GM12874 (cell line): Measurements from ENCODE around the gene NLRP3.

Source experiments
- TF ChIP-seq, protein P1 (sequence below): IDR thresholded peaks from 2 replicates; pipeline ENCODE4 v1.5.1; 2011; ENCODE audit warnings: low read depth, mild to moderate bottlenecking, control low read depth, low read length, moderate library complexity; ENCODE audit not compliant: insufficient read depth

The NLRP3 gene

DNA sequence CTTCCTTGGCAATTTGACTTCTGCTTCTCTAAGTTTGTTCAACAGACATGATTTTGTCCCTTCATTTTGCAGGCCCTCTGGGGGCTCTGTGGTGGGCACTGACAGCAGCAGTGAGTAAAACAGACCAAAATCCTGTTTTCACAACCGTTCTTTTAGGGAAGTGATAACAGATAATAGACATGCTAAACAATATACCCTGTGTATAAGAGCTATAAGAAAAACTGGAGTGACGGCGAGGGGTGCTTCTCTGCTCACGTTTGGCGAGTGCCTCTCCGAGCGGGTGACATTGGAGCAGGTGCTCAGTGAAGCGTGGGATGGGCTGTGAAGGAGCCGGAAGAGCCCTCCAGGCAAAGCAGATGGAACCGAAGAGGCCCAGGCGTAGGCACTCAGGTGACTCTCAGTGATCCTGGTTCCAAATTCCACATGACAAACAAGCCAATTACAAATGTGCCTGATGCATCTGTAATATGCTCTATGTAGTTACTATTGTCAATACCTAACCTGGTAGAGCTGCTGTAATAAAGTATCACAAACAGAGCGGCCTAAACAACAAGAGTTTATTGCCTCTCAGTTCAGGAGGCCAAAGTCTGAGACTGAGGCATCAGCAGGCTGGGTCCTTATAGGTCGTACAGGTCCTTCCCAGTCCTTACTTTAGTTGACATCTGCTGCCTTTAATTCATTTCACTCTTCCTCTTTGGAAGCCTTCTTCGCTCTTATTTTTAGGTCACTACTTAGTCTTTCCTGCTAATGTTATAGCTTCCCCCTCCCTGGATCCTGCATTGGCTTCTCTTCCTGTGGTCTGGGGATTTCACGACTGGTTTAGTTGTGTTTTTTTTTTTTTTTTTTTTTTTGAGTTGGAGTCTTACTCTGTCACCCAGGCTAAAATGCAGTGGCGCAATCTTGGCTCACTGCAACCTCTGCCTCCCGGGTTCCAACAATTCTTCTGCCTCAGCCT is 21.9 kb downstream of the NLRP3 start:
- TF ChIP-seq, protein P1, sequence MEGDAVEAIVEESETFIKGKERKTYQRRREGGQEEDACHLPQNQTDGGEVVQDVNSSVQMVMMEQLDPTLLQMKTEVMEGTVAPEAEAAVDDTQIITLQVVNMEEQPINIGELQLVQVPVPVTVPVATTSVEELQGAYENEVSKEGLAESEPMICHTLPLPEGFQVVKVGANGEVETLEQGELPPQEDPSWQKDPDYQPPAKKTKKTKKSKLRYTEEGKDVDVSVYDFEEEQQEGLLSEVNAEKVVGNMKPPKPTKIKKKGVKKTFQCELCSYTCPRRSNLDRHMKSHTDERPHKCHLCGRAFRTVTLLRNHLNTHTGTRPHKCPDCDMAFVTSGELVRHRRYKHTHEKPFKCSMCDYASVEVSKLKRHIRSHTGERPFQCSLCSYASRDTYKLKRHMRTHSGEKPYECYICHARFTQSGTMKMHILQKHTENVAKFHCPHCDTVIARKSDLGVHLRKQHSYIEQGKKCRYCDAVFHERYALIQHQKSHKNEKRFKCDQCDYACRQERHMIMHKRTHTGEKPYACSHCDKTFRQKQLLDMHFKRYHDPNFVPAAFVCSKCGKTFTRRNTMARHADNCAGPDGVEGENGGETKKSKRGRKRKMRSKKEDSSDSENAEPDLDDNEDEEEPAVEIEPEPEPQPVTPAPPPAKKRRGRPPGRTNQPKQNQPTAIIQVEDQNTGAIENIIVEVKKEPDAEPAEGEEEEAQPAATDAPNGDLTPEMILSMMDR, result no peak

DNA sequence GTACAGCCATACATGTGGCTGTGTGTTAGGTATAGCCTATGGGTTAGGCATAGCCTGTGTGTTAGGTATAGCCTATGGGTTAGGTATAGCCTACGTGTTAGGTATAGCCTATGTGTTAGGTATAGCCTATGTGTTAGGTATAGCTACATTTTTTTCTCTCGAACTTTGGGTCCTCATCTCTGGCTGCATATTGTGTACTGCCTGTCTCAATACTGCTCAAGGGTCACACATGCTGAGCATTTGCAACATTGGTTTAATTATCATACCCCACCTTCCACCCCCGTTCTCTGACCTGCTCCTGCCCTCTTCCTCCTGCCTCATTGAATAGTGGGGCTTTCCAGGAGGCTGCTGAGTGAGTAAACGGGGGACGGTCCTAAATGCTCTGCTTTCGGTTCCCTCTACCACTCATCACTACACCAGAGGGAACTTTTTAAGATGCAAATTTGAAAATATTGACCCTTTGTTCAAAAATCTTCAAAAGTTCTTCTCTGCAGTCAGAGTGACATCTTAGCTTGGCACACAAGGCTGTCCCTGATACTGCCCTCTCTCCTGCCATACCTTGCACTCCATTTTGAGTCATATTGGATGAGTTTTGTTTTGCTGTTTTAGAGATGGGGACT is 24.1 kb downstream of the NLRP3 start:
- TF ChIP-seq, protein P1, result no peak

DNA sequence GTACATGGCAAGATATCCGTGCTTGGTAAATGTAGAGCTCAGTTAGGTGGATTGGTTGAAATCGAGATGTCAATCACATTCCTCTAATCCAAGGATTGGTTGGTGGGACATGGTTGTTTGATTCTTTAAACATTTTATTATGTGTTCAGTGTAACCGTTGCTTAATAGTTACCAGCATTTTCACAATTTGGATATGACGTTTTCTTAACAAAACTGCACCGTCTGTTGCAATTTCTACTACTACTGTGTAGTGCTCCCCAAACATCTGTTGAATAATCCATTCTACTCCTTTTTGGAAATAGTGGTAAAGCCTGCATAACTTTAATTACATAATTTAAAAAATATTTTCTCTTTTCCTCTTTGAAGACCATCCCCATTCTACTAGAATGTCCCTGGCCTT is 25.6 kb downstream of the NLRP3 start:
- TF ChIP-seq, protein P1, result no peak

DNA sequence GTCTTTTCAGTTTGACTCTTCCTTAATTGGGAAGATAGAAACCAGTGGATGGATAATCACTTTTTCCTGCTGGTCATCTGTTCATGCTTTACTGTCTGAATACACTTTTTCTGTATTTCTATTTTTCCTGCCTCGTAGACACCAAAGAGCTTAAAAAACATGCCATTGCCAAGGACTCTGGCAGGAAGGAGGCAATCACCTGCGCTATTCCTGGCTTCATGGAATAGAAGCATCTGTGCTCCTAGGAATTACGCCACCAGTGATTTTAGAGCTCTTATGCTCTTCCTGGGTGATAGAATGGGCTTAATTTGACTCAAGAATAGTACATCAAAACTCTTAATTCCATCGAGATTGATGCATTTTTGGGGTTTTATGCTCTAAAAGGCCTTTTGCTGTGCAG is 26.2 kb downstream of the NLRP3 start:
- TF ChIP-seq, protein P1, result no peak

DNA sequence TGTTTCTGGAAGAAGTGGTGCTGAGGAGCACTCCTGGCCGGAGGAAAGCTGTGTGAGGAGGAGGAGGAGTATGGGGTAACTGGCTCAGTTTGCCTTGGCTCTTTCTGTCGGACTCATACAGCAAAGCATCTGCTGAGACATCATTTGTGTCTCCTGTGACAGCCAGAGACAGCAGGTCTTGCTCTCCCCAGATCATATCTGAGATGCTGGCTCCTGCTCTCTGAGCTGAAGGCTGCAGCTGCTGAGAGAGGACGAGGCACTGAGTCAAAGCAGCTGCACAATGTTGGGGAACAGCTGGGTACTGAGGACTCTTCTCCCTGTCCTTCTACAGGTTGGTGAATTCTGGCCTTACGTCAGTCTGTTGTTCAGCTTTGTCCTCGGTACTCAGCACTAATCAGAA is 27.7 kb downstream of the NLRP3 start:
- TF ChIP-seq, protein P1, result no peak

DNA sequence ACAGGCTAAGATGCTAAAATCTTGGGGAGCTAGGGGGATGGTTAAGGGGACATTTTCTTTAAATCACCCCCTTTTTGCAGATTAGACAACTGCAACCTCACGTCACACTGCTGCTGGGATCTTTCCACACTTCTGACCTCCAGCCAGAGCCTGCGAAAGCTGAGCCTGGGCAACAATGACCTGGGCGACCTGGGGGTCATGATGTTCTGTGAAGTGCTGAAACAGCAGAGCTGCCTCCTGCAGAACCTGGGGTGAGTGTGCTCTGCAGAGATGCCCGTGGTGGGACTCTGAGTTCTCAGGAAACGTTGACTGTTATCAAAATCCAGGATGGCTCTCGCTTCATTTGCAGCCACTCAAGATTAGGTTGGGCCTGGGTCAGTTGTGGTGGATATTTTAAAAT is 28.6 kb downstream of the NLRP3 start:
- TF ChIP-seq, protein P1, result no peak

DNA sequence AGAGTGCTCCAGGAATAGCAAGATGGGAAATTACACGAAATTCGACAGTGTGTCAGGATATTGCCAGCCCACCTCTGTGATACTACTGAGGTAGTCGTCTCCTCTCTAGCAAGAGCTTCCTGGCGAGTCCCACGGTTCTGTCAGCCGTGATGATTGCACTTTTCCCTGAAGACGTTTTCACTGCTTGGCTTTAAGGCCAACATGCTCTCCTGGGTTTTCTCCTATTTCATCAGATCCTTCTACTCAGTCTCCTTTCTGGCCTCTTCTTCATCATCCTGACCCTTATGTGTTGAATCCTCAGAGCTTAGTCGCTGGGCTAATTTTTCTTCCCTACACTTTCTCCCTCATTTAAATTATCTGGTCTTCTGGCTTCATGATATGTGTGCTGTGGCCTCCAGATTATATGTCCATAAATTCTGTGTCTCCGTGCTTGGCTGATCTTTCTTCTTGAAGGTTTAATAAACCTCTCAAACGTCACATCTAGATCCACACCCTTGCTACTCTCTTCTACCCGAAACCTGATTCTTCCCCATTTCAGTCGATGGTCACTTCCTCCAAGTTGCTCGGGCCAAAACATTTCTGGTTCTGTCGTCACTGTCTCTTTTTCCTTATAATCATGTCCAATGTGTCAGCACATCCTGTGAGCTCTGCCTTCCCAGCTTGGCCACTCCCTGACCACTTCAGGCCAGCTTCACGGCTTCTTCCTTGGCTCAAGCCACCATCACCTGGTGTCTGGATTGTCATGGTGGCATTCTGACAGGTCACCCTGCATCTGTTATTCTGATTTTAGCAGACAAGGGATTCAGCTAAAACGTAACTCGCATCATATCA is 29.8 kb downstream of the NLRP3 start:
- TF ChIP-seq, protein P1, result no peak
